Coronary artery (tissue), 2 donors: ENCODE data around the gene GPR146.

ENCODE experiments used
- DNase-seq: peaks from one replicate; pipeline ENCODE4 v3.0.0-alpha.2; 2017; ENCODE audit warnings: low spot score
- H3K27ac ChIP-seq, 2 donors: fragments of 200-600 bp; sonication (generic); one replicate each; pipeline ENCODE4 v1.5.1; 2016 to 2019
- H3K4me3 ChIP-seq: fragments of 200-600 bp; sonication (generic); 2 replicates; pipeline ENCODE4 v1.5.1; 2016; ENCODE audit warnings: mild to moderate bottlenecking, moderate library complexity
- TF ChIP-seq, protein P1 (sequence below): fragments of 200-600 bp; sonication (generic); IDR thresholded peaks from one replicate; pipeline ENCODE4 v1.5.1; 2019; ENCODE audit warnings: antibody characterized with exemption

GPR146 gene

GRCh38 chr7:1098243-1099153 lies 54.2 kb downstream of the GPR146 start:
- DNase-seq, result no peak
- TF ChIP-seq, protein P1, sequence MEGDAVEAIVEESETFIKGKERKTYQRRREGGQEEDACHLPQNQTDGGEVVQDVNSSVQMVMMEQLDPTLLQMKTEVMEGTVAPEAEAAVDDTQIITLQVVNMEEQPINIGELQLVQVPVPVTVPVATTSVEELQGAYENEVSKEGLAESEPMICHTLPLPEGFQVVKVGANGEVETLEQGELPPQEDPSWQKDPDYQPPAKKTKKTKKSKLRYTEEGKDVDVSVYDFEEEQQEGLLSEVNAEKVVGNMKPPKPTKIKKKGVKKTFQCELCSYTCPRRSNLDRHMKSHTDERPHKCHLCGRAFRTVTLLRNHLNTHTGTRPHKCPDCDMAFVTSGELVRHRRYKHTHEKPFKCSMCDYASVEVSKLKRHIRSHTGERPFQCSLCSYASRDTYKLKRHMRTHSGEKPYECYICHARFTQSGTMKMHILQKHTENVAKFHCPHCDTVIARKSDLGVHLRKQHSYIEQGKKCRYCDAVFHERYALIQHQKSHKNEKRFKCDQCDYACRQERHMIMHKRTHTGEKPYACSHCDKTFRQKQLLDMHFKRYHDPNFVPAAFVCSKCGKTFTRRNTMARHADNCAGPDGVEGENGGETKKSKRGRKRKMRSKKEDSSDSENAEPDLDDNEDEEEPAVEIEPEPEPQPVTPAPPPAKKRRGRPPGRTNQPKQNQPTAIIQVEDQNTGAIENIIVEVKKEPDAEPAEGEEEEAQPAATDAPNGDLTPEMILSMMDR, result no peak
- Histone ChIP-seq H3K27ac (no peak overlapping the region), H3K4me3 (no peak overlapping the region)

DNA sequence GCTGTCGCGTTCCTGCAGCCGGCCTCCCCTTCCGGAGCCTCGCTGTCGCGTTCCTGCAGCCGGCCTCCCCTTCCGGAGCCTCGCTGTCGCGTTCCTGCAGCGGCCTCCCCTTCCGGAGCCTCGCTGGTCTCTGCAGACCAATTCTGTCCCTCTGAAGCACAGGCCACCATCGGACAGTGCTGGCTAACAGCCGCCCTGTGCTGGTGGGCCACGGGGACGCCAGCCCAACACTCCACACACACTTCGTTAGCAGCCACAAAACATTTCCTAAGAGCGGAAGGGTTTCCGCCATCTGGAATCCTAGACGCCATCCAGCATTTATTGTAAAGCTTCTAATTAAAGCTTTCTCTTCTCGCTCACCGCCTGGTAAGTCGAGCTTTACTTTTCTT lies 54.8 kb downstream of the GPR146 start:
- DNase-seq, result no peak
- H3K4me3 ChIP-seq, result no peak overlapping the region
- no peak overlapping the region for H3K27ac ChIP-seq
- TF ChIP-seq, protein P1, result no peak

DNA sequence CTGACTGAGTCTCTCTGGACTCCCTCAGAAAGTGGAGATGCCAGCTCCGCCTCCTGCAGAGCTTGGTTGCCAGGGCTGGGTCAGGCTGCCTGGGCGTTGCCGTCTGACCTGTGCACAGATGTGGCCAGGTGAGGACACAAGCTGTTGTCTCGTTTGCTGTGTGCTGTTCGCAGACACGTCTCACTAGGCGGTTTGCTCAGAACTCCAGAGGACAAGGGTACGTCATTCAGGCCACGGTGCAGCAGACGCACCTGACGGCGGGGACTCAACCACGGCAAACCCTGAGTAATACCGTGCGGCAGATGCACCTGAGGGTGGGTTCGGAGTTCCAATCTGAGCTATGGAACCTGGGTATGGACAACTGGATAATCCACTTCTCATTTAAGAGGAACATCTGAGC lies 55.3 kb downstream of the GPR146 start:
- TF ChIP-seq, protein P1, result no peak
- no peak for DNase-seq
- no peak overlapping the region for H3K27ac ChIP-seq
- no peak overlapping the region for H3K4me3 ChIP-seq

DNA sequence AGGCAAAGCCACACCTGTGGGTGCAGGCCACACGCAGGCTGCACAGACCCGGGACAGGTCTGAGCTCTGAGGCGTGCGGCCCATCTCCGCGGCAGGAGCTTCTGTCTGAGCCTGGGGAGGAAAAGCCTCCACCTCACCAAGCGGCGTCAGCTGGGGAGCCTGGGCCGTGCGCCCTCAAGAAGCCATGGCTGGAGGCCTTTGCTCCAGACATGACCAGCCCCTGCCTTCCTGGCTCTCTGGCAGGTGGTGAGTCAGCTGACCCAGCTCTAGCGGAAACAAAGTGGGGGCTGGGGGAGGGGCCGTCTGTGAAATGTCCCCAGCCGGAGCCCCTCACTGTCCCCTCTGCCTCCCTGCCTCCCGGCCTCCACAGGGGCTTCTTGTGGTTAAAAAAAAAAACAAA lies 56.0 kb downstream of the GPR146 start:
- TF ChIP-seq, protein P1, result no peak
- DNase-seq, result no peak
- no peak overlapping the region for H3K4me3 ChIP-seq
- no peak overlapping the region for H3K27ac ChIP-seq

DNA sequence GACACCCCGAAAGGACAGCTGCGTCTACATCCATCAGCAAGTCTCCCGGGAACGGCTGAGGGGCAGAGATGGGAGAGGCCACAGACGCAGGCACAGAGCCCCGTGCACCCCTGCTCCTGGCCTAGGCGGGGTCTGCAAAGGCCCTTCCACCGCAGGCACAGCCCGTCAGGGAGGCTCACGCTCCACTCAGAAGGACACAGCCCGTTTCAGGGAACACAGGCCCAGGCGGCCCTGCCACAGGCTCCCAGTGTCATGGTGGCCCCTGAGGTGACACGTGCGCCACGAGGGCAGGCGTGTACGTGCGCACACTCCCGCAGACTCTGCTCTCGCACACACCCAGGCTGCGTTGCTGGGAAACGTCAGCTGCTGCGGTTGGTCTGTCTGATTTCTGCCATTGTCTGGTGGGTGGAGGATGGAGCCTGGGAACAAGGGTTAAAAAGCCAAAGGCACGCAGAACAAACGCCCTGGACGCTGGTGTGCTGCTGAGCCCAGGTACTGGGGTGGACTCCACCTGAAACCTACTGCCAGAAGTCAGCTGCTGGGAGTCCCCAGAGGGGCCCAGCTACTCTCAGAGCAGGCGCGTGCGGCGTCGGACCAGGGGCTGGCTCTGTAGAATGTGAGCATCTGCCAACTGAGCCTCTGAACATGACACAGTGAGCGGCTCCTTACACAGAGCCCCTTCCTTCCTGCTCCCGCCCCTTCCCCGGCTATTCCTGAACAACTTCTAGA lies 56.7 kb downstream of the GPR146 start:
- DNase-seq, result no peak
- no peak overlapping the region for H3K27ac ChIP-seq
- no peak overlapping the region for H3K4me3 ChIP-seq
- TF ChIP-seq, protein P1, result no peak

- no peak for DNase-seq
- TF ChIP-seq, protein P1, result no peak
- H3K4me3 ChIP-seq, result no peak overlapping the region
These were observed 57.5 kb downstream of the GPR146 start for GRCh38 chr7:1101563-1102431.

More at GRCh38 chr7:1101563-1102431, 57.5 kb downstream of the GPR146 start:
- H3K27ac ChIP-seq, result no peak overlapping the region
